GM12891 (cell line): ENCODE measurements around the gene SORCS2.

Experiments used
- DNase-seq: peaks from one replicate; pipeline ENCODE4 v3.0.0; 2011; ENCODE audit warnings: low spot score; ENCODE audit not compliant: insufficient read length
- FAIRE-seq: peaks from 2 replicates; lab custom pipeline; 2011; peaks lifted over from hg19 to GRCh38; lab: Jason Lieb, UNC
- PAX5 ChIP-seq: IDR thresholded peaks from 2 replicates; pipeline ENCODE4 v1.6.1; 2011; ENCODE audit warnings: low read length, moderate library complexity, mild to moderate bottlenecking; ENCODE audit not compliant: insufficient read depth, severe bottlenecking
- POLR2A ChIP-seq: IDR thresholded peaks from 2 replicates; pipeline ENCODE4 v1.6.1; 2011; ENCODE audit warnings: low read depth, low read length, control low read depth
- POLR2AphosphoS5 ChIP-seq: IDR thresholded peaks from 2 replicates; pipeline ENCODE4 v1.6.1; 2011; ENCODE audit warnings: low read depth, low read length, control low read depth
- POU2F2 ChIP-seq: IDR thresholded peaks from 2 replicates; pipeline ENCODE4 v1.6.1; 2011; ENCODE audit warnings: low read depth, mild to moderate bottlenecking, control low read depth, low read length, moderate library complexity
- SPI1 ChIP-seq: IDR thresholded peaks from 2 replicates; pipeline ENCODE4 v1.6.1; 2011; ENCODE audit warnings: low read depth, low read length, control low read depth
- TAF1 ChIP-seq: IDR thresholded peaks from 2 replicates; pipeline ENCODE4 v1.6.1; 2011; ENCODE audit warnings: low read depth, low read length, control low read depth

SORCS2 gene

DNA sequence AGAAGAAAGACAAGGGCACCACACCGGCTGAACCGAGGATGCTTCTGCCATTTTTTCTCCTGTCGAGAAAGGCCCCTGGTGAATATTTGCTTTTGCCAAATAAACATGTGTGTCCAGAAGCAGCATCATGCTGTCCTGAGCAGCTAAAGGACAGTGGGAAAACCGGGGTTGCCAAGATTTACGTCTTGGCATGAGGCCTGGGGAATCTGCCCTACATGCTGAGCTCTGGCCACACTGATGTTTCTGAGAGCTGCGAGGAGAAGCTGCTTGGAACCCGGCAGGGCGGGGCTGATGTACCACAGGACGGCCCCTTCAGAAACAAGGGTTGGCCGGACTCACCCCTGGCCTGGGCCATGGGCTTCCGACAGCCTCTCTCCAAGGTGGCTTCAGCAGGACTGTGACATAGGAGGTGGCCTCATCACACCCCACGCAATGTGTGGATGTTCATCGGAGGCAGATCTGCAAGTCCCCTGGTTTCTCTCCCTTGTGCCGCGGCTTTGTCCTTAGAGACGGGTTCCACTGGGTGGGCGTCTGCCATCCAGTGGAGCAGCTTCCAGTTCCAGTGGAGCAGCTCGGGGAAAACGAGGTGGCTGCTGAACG is 42.2 kb upstream of the SORCS2 start:
- TF ChIP-seq PAX5, result no peak
- TF ChIP-seq POLR2A, result no peak
- TF ChIP-seq SPI1, result no peak
- no peak for TF ChIP-seq POLR2AphosphoS5
- TF ChIP-seq TAF1, result no peak
- no peak for TF ChIP-seq POU2F2
- DNase-seq (no peak), FAIRE-seq (no peak)

DNA sequence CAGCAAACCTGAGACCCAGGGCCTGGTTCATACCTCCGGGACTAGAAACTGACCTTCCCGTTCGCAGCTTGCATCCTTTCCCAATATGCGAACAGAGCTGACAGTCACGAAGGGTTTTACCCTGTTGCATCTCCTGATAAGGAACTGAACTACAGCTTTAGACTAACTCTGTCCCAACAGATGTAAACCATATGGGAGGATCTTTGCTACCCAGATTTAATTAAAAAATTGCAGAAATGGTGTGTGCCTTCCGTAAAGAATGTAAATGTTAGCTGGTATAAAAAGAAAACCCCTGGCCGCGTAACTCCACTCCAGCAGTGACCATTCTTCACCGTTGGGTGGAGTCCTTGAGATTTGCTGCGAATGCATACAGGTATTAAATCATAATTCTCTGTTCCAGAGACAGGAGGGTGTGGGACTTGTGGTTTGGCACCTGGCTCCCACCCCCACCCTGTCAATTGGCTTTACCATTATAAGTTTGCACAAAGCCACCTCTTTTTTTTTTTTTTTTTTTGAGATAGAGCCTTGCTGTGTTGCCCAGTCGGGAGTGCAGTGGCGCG is 40.6 kb upstream of the SORCS2 start:
- TF ChIP-seq POLR2A, result no peak
- no peak for TF ChIP-seq POLR2AphosphoS5
- no peak for TF ChIP-seq SPI1
- DNase-seq (no peak), FAIRE-seq (no peak)

DNA sequence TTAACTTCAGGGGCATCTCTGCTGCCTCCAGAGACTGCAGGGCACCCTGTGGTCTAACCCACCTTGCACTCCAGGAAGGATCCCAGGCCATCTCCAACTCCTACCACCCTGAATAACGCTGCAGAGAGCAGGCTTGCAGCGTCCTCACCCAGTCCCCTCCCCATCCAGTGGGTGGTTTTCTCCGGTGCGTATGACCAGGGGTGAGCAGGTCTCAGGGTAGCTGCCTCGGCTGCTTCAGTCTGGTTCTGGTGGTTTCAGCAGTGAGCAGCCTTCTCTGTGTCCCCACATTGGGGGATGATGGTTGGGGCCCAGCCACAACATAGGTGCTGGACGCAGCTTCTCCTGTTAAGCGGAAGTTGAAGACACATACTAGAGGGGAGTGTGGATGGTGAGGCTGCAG is 38.6 kb upstream of the SORCS2 start:
- DNase-seq (no peak), FAIRE-seq (no peak)
- TF ChIP-seq POLR2A (no peak), SPI1 (no peak)

DNA sequence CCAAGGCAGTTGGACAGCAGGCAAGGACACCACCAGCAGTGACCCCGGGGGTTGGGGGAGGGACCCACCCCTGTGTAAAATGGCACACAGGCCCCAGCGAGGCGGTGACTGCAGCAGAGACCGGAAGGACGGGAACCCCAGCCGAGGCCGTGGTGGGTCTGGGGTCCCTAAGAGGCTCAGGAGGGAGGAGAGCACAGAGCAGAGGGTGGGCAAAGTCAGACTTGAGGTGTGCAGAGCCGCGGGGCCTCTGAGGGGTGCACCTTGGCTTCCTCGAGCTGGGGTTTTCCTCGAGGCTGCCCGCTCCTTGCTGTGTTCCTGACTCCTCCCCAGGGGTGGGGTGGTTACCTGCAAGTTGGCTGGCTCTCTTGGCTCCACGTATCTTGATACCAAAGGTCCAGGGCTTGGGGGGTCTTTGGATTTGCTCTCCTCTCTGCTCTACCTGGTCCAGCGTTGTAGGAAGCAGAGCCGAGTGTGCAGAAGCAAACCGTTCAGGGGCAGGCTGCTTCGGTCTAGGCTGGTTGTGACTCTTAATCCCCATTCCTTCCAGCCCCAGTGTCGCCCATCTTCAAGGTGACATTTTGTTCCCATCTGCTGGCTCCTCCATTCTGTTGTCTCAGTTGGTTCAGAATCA is 37.9 kb upstream of the SORCS2 start:
- no peak for DNase-seq

DNA sequence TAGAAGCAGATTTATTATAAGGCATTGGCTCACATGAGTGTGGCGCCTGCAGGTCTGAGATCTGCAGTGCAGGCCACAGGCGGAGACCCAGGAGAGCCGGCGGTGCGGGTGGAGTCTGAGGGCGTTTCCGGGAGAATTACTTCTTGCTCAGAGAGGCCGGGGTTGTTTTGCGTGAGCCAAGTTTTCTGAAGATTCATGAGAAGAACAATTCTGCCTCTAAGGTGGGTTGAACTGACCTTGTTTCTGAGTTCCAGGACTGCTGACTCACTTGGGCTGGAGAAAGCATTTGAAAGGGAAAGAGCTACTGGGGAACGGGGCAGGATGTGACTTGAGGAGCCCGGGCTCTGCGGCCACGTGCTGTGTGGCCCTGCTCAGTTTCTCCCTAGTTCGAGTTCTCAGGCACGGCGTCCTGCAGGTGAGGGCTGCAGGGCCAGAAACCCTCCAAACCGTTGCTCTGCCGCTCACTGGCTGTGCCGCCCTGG is 36.7 kb upstream of the SORCS2 start:
- FAIRE-seq (no peak), DNase-seq (no peak)
- TF ChIP-seq SPI1, result no peak
- no peak for TF ChIP-seq POLR2AphosphoS5
- no peak for TF ChIP-seq POU2F2
- TF ChIP-seq POLR2A, result no peak
- TF ChIP-seq TAF1, result no peak
- TF ChIP-seq PAX5, result no peak

More for the DNA sequence above, 37.9 kb upstream of the SORCS2 start:
- FAIRE-seq, result no peak
- no peak for TF ChIP-seq POLR2A
- TF ChIP-seq TAF1, result no peak
- TF ChIP-seq PAX5, result no peak
- no peak for TF ChIP-seq POLR2AphosphoS5
- TF ChIP-seq SPI1, result no peak
- no peak for TF ChIP-seq POU2F2

DNA sequence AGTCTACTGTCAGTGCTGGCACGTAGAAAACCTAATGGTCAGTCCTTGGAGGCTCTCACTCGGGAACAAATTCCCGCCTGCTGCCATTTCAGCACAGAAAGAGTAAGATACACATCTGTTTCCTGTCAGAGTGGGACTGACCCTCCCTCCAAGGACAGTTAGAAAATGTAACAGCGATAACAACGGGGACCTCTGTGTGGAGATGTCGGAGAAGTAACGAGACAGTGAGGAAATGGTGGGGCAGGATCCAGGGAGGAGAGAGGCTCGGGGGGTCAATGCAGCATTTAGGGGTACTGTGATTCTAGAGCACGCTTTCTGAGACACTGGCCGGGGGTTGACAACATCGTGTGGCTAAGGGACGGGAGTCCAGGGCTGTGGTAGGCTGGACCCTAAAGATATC is 36.0 kb upstream of the SORCS2 start:
- no peak for DNase-seq
- TF ChIP-seq POU2F2, result no peak
- TF ChIP-seq SPI1, result no peak
- no peak for TF ChIP-seq POLR2AphosphoS5
- TF ChIP-seq POLR2A, result no peak
- no peak for TF ChIP-seq TAF1
- TF ChIP-seq PAX5, result no peak
- FAIRE-seq, result no peak

DNA sequence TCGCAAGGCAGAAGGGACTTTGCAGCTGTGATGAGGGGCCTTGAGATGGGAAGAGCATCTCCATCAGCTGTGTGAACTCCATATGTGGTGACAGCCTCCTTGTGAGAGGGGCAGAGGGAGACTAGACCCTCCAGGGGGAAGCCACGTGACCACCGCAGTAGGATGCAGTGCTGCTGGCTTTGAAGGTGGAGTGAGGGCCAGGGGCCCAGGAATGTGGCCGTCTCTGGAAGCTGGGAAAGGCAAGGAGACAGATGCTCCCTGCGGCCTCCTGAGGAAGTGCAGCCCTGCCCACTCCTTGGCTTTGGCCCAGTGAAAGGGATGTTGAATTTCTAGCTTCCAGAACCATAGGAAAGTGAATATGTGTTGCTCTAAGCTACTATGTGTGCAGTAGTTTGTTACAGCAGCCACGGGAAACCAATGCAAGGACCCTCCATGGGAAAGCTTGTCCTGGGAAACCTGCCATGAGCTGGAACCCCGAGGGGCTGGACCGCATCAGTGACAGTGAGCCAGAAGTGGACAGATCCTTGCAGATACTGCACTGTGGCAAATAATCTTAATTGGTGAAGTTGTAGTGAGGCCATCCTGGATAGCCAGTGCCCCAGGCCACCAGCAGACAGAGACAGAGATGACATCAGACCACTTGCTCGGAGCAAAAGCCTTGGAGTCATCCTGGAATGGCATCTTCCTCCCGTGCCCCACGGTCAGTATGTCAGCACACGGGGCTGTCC is 35.4 kb upstream of the SORCS2 start:
- FAIRE-seq (no peak), DNase-seq (no peak)
- no peak for TF ChIP-seq POLR2AphosphoS5
- no peak for TF ChIP-seq POLR2A
- no peak for TF ChIP-seq POU2F2
- TF ChIP-seq TAF1, result no peak
- TF ChIP-seq PAX5, result no peak
- no peak for TF ChIP-seq SPI1

DNA sequence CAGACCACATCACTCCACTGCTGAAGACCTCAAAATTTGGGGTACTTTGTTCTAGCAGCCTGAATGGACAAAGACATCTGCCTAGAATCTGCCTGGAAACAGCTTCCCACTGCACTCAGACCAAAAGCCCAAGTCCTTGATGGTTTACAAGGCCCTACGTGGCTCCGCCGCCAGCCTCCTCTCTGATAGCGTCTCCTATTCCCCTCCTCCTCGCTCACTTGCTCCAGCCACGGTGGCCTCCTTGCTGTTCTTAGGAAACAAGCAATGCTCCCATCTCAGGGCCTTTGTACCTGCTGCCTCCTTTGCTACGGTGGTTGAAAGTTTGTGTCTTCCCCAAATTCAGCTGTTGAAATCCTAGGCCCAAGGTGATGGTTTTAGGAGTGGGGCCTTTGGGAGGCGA is 34.7 kb upstream of the SORCS2 start:
- TF ChIP-seq SPI1 (no peak), POU2F2 (no peak), PAX5 (no peak), POLR2A (no peak), POLR2AphosphoS5 (no peak), TAF1 (no peak)
- DNase-seq, result no peak
- no peak for FAIRE-seq

DNA sequence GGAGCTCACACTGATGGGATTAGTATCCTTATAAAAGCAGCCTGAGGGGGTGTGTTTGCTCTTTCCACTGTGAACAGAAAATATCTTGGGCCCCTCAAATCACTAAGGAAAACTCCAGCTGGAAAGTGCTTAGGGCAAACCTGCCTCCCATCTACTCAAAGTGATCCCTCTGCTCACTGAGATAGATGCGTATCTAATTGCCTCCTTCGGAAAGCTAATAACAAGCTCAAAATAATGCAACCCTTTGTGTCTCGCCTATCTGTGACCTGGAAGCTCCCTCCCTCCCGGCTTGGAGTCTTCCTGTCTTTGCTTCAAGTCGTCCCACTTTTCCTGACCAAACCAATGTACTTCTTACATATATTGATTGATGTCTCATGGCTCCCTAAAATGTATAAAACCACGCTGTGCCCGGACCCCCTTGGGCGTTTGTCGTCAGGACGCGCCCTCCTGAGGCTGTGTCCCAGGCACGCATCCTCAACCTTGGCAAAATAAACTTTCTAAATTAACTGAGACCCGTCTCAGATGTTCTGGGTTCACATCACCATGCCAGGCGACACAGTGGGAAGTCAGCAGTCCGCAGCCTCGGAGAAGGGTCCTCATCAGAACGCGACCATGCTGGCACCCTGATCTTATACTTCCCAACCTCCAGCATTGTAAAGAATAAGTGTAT is 34.1 kb upstream of the SORCS2 start:
- no peak for TF ChIP-seq POU2F2
- no peak for TF ChIP-seq TAF1
- no peak for TF ChIP-seq POLR2A
- no peak for TF ChIP-seq PAX5
- TF ChIP-seq SPI1, result no peak
- no peak for TF ChIP-seq POLR2AphosphoS5
- FAIRE-seq (no peak), DNase-seq (no peak)

DNA sequence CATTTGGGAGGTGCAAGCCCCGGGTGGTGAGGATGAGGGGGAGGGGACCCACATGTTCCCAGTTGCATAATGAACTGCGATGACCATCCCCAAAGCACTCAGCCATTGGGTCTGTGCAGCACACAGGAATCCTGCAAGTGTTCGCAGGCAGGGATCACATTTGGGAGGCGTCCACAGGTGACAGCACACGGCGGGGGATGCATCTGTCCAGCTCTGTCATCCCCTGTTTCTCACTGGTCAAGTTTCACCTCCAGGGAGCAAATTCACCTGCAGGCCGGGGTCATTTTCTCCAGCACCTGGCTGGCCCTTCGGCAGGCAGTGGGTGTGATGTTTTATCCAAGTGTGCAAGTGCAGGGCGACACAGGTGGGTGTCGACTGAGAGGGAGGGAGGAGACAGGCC is 33.3 kb upstream of the SORCS2 start:
- DNase-seq (no peak), FAIRE-seq (no peak)
- TF ChIP-seq SPI1 (no peak), POU2F2 (no peak), POLR2A (no peak), POLR2AphosphoS5 (no peak), PAX5 (no peak), TAF1 (no peak)
